ENCODE measurements around the gene CACNG1. TPM values are rescaled to one million over a fixed set of nuclear protein-coding genes. Genes with fewer than 3 reads are reported as not detected.

The CACNG1 gene
- polyA plus RNA-seq, 1 donor (not counting 4 experiments of a cell fraction or from before 2014, with no cell fraction given) = not detected

GRCh38 chr17:67056746-67057490, 12.6 kb downstream of the CACNG1 start:
- Histone ChIP-seq H3K9me1 (ENCODE audit: control insufficient read depth, extremely low read depth, insufficient read depth, low read length) (no peaks in the 10 kb centered on the region), H3K4me3 (ENCODE audit: control insufficient read depth in 2 of 3, extremely low read depth in 1 of 3, insufficient read depth in 2 of 3, low read depth in 1 of 3, low read length in 3 of 3) (no peak overlapping the region), H3K4me1 (ENCODE audit: control insufficient read depth, extremely low read depth, insufficient read depth, low read length) (no peaks in the 10 kb centered on the region), H3K27me3 (ENCODE audit: control insufficient read depth, extremely low read depth, insufficient read depth, low read length) (no peaks in the 10 kb centered on the region), H3K36me3 (ENCODE audit: control insufficient read depth in 2 of 2, extremely low read depth in 1 of 2, insufficient read depth in 2 of 2, low read length in 2 of 2) (no peaks in the 10 kb centered on the region), H2AFZ (ENCODE audit: control insufficient read depth, low read length) (no peak overlapping the region), H3K9ac (ENCODE audit: control insufficient read depth, extremely low read depth, insufficient read depth, low read length) (no peak overlapping the region), H3K79me2 (ENCODE audit: control insufficient read depth, insufficient read depth, low read length) (no peaks in the 10 kb centered on the region), H3K27ac (ENCODE audit: control insufficient read depth, insufficient read depth, low read length) (no peak overlapping the region), H3K4me2 (ENCODE audit: control insufficient read depth, extremely low read depth, insufficient read depth, low read depth, low read length) (no peak overlapping the region), H4K20me1 (ENCODE audit: control insufficient read depth, extremely low read depth, insufficient read depth, low read length) (no peaks in the 10 kb centered on the region), H3K9me3 (ENCODE audit: control insufficient read depth, low read depth, low read length) (no peaks in the 10 kb centered on the region)
- FAIRE-seq (no peak), DNase-seq (ENCODE audit: low read depth, low spot score) (no peak)
- dilution Hi-C loops (cut with MboI; ENCODE audit: extremely low pct_ligation_motif_present, low sequenced_read_pairs) = no loop called here
- TF ChIP-seq CTCF (optimal IDR thresholded peaks at IDR 0.05 in 1 of 3, IDR thresholded peaks at IDR 0.05 in 1 of 3, conservative IDR thresholded peaks at IDR 0.05 in 1 of 3; ENCODE audit: extremely low read depth in 1 of 3, insufficient read depth in 2 of 3, low read length in 3 of 3) (no peak), EZH2 (IDR thresholded peaks at IDR 0.05; ENCODE audit: low read length) (no peak)

- Histone ChIP-seq H3K4me2 (ENCODE audit: control insufficient read depth, extremely low read depth, insufficient read depth, low read depth, low read length) (no peak overlapping the region), H3K27ac (ENCODE audit: control insufficient read depth, insufficient read depth, low read length) (no peak overlapping the region), H3K9me1 (ENCODE audit: control insufficient read depth, extremely low read depth, insufficient read depth, low read length) (no peaks in the 10 kb centered on the region), H4K20me1 (ENCODE audit: control insufficient read depth, extremely low read depth, insufficient read depth, low read length) (no peaks in the 10 kb centered on the region), H3K27me3 (ENCODE audit: control insufficient read depth, extremely low read depth, insufficient read depth, low read length) (no peaks in the 10 kb centered on the region), H3K36me3 (ENCODE audit: control insufficient read depth in 2 of 2, extremely low read depth in 1 of 2, insufficient read depth in 2 of 2, low read length in 2 of 2) (no peaks in the 10 kb centered on the region), H3K4me3 (ENCODE audit: control insufficient read depth in 2 of 3, extremely low read depth in 1 of 3, insufficient read depth in 2 of 3, low read depth in 1 of 3, low read length in 3 of 3) (no peak overlapping the region), H3K4me1 (ENCODE audit: control insufficient read depth, extremely low read depth, insufficient read depth, low read length) (no peaks in the 10 kb centered on the region), H2AFZ (ENCODE audit: control insufficient read depth, low read length) (no peak overlapping the region), H3K79me2 (ENCODE audit: control insufficient read depth, insufficient read depth, low read length) (no peaks in the 10 kb centered on the region), H3K9ac (ENCODE audit: control insufficient read depth, extremely low read depth, insufficient read depth, low read length) (no peak overlapping the region), H3K9me3 (ENCODE audit: control insufficient read depth, low read depth, low read length) (no peaks in the 10 kb centered on the region)
- FAIRE-seq = no peak
- no peak for TF ChIP-seq EZH2 (IDR thresholded peaks at IDR 0.05; ENCODE audit: low read length)
- TF ChIP-seq CTCF (optimal IDR thresholded peaks at IDR 0.05 in 1 of 3, IDR thresholded peaks at IDR 0.05 in 1 of 3, conservative IDR thresholded peaks at IDR 0.05 in 1 of 3; ENCODE audit: extremely low read depth in 1 of 3, insufficient read depth in 2 of 3, low read length in 3 of 3) = no peak
- DNase-seq (ENCODE audit: low read depth, low spot score) = no peak
- dilution Hi-C loops (cut with MboI; ENCODE audit: extremely low pct_ligation_motif_present, low sequenced_read_pairs) = no loop called here
These were observed 13.7 kb downstream of the CACNG1 start for GRCh38 chr17:67058036-67058435.

All from keratinocyte (primary cell).